ENCODE results near the gene OR1I1.

OR1I1 gene

DNA sequence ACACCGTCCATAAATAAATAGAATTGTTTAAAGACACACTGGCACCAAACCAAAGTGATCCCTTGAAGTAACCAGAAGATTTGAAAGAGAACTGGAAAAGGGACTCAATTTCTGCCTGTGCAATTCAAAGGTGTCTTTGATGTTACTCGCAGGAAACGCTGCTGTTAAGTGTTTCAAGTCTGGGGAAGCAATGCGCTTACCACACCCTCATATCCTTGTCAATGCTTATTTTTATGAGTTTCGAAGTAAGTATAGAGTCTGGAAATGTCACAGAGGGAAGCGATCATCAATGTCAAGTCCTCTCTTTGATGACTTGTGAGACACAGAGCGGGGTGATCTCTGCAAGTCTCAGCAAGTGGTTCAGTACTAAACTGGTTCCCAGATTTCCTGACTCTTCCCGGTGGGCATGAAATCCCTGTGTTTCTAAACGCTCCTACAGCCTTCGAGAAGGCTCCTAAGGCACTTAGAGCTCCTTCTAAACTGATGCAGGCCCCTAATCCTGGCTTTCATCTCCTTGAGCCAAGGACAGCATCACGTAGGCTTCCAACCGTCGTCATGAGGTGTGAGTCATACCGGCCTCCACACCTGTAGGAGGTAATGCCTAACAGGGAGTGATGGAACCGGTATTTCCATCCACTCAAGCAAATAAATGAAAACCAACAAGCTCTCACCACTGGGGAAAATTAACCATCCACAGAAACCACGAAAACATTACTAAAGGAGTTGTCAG lies 48.0 kb downstream of the OR1I1 start:
- no peak overlapping the region for H3K27ac ChIP-seq
- TF ChIP-seq, protein P1, sequence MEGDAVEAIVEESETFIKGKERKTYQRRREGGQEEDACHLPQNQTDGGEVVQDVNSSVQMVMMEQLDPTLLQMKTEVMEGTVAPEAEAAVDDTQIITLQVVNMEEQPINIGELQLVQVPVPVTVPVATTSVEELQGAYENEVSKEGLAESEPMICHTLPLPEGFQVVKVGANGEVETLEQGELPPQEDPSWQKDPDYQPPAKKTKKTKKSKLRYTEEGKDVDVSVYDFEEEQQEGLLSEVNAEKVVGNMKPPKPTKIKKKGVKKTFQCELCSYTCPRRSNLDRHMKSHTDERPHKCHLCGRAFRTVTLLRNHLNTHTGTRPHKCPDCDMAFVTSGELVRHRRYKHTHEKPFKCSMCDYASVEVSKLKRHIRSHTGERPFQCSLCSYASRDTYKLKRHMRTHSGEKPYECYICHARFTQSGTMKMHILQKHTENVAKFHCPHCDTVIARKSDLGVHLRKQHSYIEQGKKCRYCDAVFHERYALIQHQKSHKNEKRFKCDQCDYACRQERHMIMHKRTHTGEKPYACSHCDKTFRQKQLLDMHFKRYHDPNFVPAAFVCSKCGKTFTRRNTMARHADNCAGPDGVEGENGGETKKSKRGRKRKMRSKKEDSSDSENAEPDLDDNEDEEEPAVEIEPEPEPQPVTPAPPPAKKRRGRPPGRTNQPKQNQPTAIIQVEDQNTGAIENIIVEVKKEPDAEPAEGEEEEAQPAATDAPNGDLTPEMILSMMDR (IDR thresholded peaks at IDR 0.05) = no peak
- H3K36me3 ChIP-seq (ENCODE audit: control insufficient read depth, insufficient read depth, low read length) = no peaks in the 10 kb centered on the region
- no peak overlapping the region for H2AFZ ChIP-seq
- H3K79me2 ChIP-seq = no peaks in the 10 kb centered on the region
- H3K27me3 ChIP-seq (ENCODE audit: control insufficient read depth, insufficient read depth, low read length) = no peaks in the 10 kb centered on the region
- H3K4me1 ChIP-seq = peaks cover 5% of the 10 kb centered on the region
- no peak overlapping the region for H3K9ac ChIP-seq
- H3K4me2 ChIP-seq (ENCODE audit: low read length) = no peak overlapping the region
- no peak overlapping the region for H3K4me3 ChIP-seq (ENCODE audit: low read depth, low read length)
- H3K9me3 ChIP-seq (ENCODE audit: control insufficient read depth, low read length) = no peaks in the 10 kb centered on the region

DNA sequence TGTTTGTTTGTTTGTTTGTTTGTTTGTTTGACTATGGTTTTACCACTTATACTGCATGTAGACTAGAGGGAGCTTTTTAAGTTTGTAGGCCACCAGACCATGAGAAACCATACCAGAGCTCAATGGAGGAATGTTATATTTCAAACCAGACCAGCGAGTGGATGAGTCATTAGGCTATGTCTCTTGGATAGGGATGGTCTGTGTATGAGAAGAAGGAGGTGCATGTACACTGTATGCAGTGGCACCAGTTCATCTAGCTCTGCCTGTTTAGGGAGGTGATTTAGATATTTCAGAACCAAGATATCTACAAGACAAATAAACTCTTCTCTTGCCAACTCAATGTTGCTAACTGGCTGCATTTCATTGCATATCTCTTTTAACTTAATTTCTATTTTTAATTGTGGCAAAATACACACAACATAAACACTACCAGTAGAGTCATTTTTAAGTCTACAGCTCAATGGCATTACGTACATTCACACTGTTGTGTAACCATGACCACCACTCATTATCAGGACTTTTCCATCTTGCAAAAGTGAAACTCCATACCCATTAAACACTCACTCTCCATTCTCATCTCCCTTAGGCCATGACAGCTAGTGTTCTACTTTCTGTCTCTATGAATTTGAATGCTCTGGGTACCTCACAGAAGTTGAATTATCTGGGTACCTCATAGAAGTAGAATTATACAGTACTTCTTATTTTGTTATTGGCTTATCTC lies 54.4 kb downstream of the OR1I1 start:
- H3K27me3 ChIP-seq (ENCODE audit: control insufficient read depth, insufficient read depth, low read length) = no peaks in the 10 kb centered on the region
- H3K27ac ChIP-seq = no peak overlapping the region
- no peak overlapping the region for H3K9ac ChIP-seq
- no peaks in the 10 kb centered on the region for H3K9me3 ChIP-seq (ENCODE audit: control insufficient read depth, low read length)
- H2AFZ ChIP-seq = peak overlapping the region; percentile 16
- H3K4me2 ChIP-seq (ENCODE audit: low read length) = no peak overlapping the region
- TF ChIP-seq, protein P1 (IDR thresholded peaks at IDR 0.05) = no peak
- no peak overlapping the region for H3K4me3 ChIP-seq (ENCODE audit: low read depth, low read length)
- no peaks in the 10 kb centered on the region for H3K79me2 ChIP-seq
- peaks cover 5% of the 10 kb centered on the region for H3K4me1 ChIP-seq
- H3K36me3 ChIP-seq (ENCODE audit: control insufficient read depth, insufficient read depth, low read length) = no peaks in the 10 kb centered on the region

GRCh38 chr19:15137777-15138176 lies 55.8 kb downstream of the OR1I1 start:
- H2AFZ ChIP-seq = no peak overlapping the region
- H3K4me1 ChIP-seq = peaks cover 5% of the 10 kb centered on the region
- no peak overlapping the region for H3K27ac ChIP-seq
- H3K9ac ChIP-seq = no peak overlapping the region
- no peaks in the 10 kb centered on the region for H3K27me3 ChIP-seq (ENCODE audit: control insufficient read depth, insufficient read depth, low read length)
- H3K36me3 ChIP-seq (ENCODE audit: control insufficient read depth, insufficient read depth, low read length) = no peaks in the 10 kb centered on the region
- no peaks in the 10 kb centered on the region for H3K79me2 ChIP-seq
- H3K9me3 ChIP-seq (ENCODE audit: control insufficient read depth, low read length) = no peaks in the 10 kb centered on the region
- TF ChIP-seq, protein P1 (IDR thresholded peaks at IDR 0.05) = no peak
- no peak overlapping the region for H3K4me3 ChIP-seq (ENCODE audit: low read depth, low read length)
- no peak overlapping the region for H3K4me2 ChIP-seq (ENCODE audit: low read length)

GRCh38 chr19:15138427-15138826 lies 56.4 kb downstream of the OR1I1 start:
- peaks cover 5% of the 10 kb centered on the region for H3K4me1 ChIP-seq
- H3K79me2 ChIP-seq = no peaks in the 10 kb centered on the region
- H3K4me2 ChIP-seq (ENCODE audit: low read length) = no peak overlapping the region
- H3K36me3 ChIP-seq (ENCODE audit: control insufficient read depth, insufficient read depth, low read length) = no peaks in the 10 kb centered on the region
- H3K4me3 ChIP-seq (ENCODE audit: low read depth, low read length) = no peak overlapping the region
- no peak overlapping the region for H3K9ac ChIP-seq
- no peak overlapping the region for H2AFZ ChIP-seq
- H3K27ac ChIP-seq = no peak overlapping the region
- H3K27me3 ChIP-seq (ENCODE audit: control insufficient read depth, insufficient read depth, low read length) = no peaks in the 10 kb centered on the region
- TF ChIP-seq, protein P1 (IDR thresholded peaks at IDR 0.05) = no peak
- H3K9me3 ChIP-seq (ENCODE audit: control insufficient read depth, low read length) = no peaks in the 10 kb centered on the region

All from parathyroid adenoma (tissue), 2 donors.